Aorta (tissue), 5 donors: ENCODE data around the gene PHF10. TPM values are rescaled to one million over a fixed set of nuclear protein-coding genes. Genes with fewer than 3 reads are reported as not detected.
A peak's percentile ranks its signal among the peaks of the same experiment; 100 is the strongest.

Experiments
- ATAC-seq: fragments of 200-7000 bp; cut with Tn5 transposase; one replicate; pipeline ENCODE4 v1.9.1; 2022; ENCODE audit warnings: moderate library complexity; ENCODE audit not compliant: low FRiP score
- DNase-seq, 2 donors: peaks; one replicate each; pipeline ENCODE4 v3.0.0-alpha.2; 2020
- H3K27ac ChIP-seq, 2 donors: one replicate each; pipeline ENCODE4 v1.5.1; 2013; ENCODE audit warnings: low read length in 2 of 2, mild to moderate bottlenecking in 2 of 2, moderate library complexity in 2 of 2, control low read depth in 1 of 2, inconsistent platforms in 1 of 2, low read depth in 1 of 2
- H3K27me3 ChIP-seq, 2 donors: one replicate each; pipeline ENCODE4 v1.6.1; 2013; ENCODE audit warnings: control low read depth in 1 of 2, low read length in 1 of 2, mild to moderate bottlenecking in 1 of 2, moderate library complexity in 1 of 2; ENCODE audit not compliant: insufficient read depth in 2 of 2, control insufficient read depth in 1 of 2
- H3K36me3 ChIP-seq, 2 donors: one replicate each; pipeline ENCODE4 v1.6.1; 2013; ENCODE audit warnings: control low read depth in 1 of 2, low read length in 1 of 2, mild to moderate bottlenecking in 1 of 2; ENCODE audit not compliant: insufficient read depth in 2 of 2, control insufficient read depth in 1 of 2
- H3K4me1 ChIP-seq, 2 donors: one replicate each; pipeline ENCODE4 v1.6.1; 2013; ENCODE audit warnings: low read length in 2 of 2, control low read depth in 1 of 2, mild to moderate bottlenecking in 1 of 2, moderate library complexity in 1 of 2; ENCODE audit not compliant: insufficient read depth in 2 of 2, control insufficient read depth in 1 of 2
- H3K4me3 ChIP-seq, 2 donors: one replicate each; pipeline ENCODE4 v1.5.1; 2013; ENCODE audit warnings: low read length in 2 of 2, control low read depth in 1 of 2, mild to moderate bottlenecking in 1 of 2
- H3K9me3 ChIP-seq: one replicate; pipeline ENCODE4 v1.6.1; 2013; ENCODE audit warnings: mild to moderate bottlenecking, low read length; ENCODE audit not compliant: control insufficient read depth
- WGBS, 2 donors: extraction: QIAGEN DNeasy Blood & Tissue Kit; methylation state at CpG; one replicate each; pipeline ENCODE4 v1.1.7; 2013; 5-methylcytosine and 5-hydroxymethylcytosine counted together
- intact Hi-C, 2 donors: fragments of 100-400 bp; cut with DNase I; formaldehyde crosslinking; loops; one replicate each; pipeline versions ENCODE4 v1.14.2 to v1.15.0; 2022
- polyA plus RNA-seq, 2 donors: library from polyadenylated mRNA; stranded (reverse); fragments of 200-250 nt; gene quantifications; one replicate each; pipeline ENCODE4 v1.2.3, GENCODE V29; 2013
- total RNA-seq, 2 donors: library from RNA; stranded (reverse); fragmentation: NEBNext Ultra II Directional; extraction: Animal tissue kit (Norgen Biotek cat#: 25700); gene quantifications; one replicate each; pipeline ENCODE4 v1.2.1, GENCODE V29; 2021
- donor health status: healthy with polysubstance abuse.
- donor health status: Bipolar disorder and iron deficiency.
- donor health status: DM: no; HTN: no; CAD: no.
- donor health status: DM: no; HTN: no; CAD: no.
- donor health status: DM: yes; HTN: yes; CAD: no.

The PHF10 gene
- total and polyA plus RNA-seq, 4 donors, result 49.9 to 59.8 (median 56.9) TPM

- Histone ChIP-seq H3K9me3 (no peaks in the 10 kb centered on the region), H3K27ac (no peak overlapping the region), H3K4me3 (no peak overlapping the region), H3K36me3 (peaks cover 0 to 7% of the 10 kb centered on the region in 2 donors), H3K4me1 (no peaks in the 10 kb centered on the region), H3K27me3 (no peaks in the 10 kb centered on the region)
- WGBS, 2 donors, result 96 to 97% methylated on average over 8 of the region's 8 CpGs
- DNase-seq (no peak), ATAC-seq (no peak)
- intact Hi-C loops, result no loop called here
Measured at GRCh38 chr6:169663468-169663867, 60.8 kb downstream of the PHF10 start.

DNA sequence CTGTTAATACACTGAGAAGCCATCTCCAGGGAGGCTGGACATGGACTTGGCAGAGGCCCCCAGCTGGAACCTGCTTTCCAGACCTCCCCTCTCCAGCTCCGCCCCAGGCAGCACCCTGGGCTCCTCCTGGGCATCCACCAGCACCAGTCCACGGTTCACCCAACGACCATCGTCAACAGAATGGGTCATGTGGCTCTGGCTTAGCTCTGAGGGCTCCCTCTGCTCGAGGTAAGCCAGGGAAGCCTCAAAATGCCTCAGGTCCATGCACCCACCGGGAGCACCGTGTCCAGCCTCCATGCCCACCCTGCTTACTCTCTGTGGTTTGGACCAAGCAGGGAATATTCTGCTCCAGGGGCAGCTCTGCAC is 62.9 kb downstream of the PHF10 start:
- no peak for ATAC-seq
- H3K4me1 ChIP-seq, result no peaks in the 10 kb centered on the region
- no peaks in the 10 kb centered on the region for H3K27me3 ChIP-seq
- 94 to 96% methylated on average over 7 of the region's 7 CpGs for WGBS, 2 donors
- H3K4me3 ChIP-seq, result no peak overlapping the region
- peaks cover 0 to 4% of the 10 kb centered on the region in 2 donors for H3K36me3 ChIP-seq
- H3K27ac ChIP-seq, result no peak overlapping the region
- no peaks in the 10 kb centered on the region for H3K9me3 ChIP-seq
- DNase-seq, result no peak
- intact Hi-C loops, result no loop called here

- Histone ChIP-seq H3K9me3 (no peaks in the 10 kb centered on the region), H3K36me3 (peaks cover 0 to 4% of the 10 kb centered on the region in 2 donors)
- ATAC-seq, result no peak
Measured at GRCh38 chr6:169660751-169661390, 63.4 kb downstream of the PHF10 start.

DNA sequence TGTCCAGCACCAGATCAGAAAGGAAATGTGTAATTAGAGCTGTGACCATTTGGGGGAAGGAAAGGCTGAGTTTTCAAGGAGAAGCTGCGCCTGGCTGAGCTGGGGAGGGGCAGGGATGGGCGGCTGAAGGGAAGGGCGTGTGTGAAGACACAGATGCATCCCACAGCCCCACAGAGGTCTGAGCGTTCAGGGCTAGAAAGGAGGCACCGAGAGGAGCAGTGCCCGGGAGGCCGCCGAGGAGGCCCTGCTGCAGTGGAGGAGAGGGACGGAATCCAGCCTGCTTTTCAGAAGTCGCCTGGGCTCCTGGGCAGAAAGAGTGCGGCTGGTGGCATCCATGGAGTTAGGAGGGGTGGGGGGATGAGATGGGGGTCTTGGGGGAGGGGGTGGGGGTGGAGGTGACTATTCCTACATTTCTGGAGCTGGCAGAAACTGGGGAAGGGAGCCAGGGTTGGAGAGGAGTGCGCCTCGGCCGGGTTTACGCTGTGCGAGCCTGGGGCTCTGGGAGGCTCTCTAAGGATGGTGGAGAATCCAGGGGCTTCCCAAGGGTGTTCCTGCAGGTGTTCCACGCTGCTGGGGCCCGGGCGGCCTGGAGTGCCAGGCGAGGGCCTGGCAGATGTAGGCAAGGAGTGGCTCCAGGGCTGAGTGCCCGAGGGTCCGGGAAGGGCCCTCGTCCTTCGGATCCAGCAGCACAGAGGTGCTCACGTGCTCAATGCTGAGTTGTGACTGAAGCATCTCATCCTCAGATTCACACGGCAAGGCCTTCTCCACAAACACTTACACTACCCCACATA is 64.3 kb downstream of the PHF10 start:
- no peak for ATAC-seq
- DNase-seq, result peak in 1 of 2 donors; percentile 55
- Histone ChIP-seq H3K4me3 (no peak overlapping the region), H3K27me3 (no peaks in the 10 kb centered on the region), H3K9me3 (no peaks in the 10 kb centered on the region), H3K27ac (no peak overlapping the region), H3K36me3 (peaks cover 0 to 4% of the 10 kb centered on the region in 2 donors), H3K4me1 (no peaks in the 10 kb centered on the region)
- intact Hi-C loops, result no loop called here
- WGBS, 2 donors, result 95% methylated on average over 25 to 26 of the region's 26 CpGs

More at GRCh38 chr6:169660751-169661390, 63.4 kb downstream of the PHF10 start:
- no peaks in the 10 kb centered on the region for H3K27me3 ChIP-seq
- no peaks in the 10 kb centered on the region for H3K4me1 ChIP-seq
- 91 to 94% methylated on average over 25 to 26 of the region's 26 CpGs for WGBS, 2 donors
- no peak overlapping the region for H3K4me3 ChIP-seq
- DNase-seq, result no peak
- intact Hi-C loops, result no loop called here
- H3K27ac ChIP-seq, result no peak overlapping the region

- H3K27me3 ChIP-seq, result no peaks in the 10 kb centered on the region
- no peak for ATAC-seq
- no peak overlapping the region for H3K4me3 ChIP-seq
- intact Hi-C loops, result no loop called here
- no peaks in the 10 kb centered on the region for H3K9me3 ChIP-seq
- H3K4me1 ChIP-seq, result no peaks in the 10 kb centered on the region
- peaks cover 0 to 2% of the 10 kb centered on the region in 2 donors for H3K36me3 ChIP-seq
- 86 to 91% methylated on average over 13 of the region's 13 CpGs for WGBS, 2 donors
- DNase-seq, result peak in 1 of 2 donors; percentile 65
- H3K27ac ChIP-seq, result no peak overlapping the region
Measured at GRCh38 chr6:169657284-169657610, 67.1 kb downstream of the PHF10 start.

DNA sequence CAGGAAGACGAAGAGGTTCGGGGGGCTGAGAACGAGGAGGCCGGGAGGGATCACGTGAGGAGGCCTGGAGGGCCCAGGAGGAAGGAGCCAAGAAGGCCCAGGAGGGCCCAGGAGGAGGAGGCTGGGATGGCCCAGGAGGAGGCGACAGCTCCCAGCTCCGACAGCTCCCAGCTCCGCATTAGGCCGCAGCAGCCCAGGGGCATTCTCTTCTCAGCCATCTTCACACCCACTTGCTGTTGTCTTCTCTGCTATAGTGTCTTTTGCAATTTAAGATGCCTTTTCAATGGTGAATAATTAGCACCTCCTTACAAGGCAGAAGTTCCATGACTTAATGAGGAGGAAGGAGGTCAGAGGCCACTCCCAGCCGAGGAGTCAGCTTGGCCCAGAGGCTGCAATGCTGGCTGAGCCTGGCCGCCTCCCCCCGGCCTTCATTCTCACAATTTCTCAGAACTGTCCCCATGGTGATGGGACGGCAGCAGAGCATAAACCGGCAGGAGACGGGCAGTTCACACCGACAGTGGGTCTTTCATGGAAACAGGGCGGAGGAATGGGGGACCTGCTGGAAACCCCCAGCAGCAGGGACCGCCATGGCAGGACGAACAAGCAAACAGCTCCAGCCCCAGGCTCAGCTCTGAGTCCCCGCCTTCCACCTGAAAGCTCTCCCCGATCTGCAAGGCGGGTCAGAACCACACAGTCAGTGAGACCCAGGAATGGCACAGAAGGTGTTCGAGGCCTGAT is 67.6 kb downstream of the PHF10 start:
- H3K36me3 ChIP-seq, result peaks cover 0 to 2% of the 10 kb centered on the region in 2 donors

GRCh38 chr6:169654598-169655391 is 69.5 kb downstream of the PHF10 start:
- Histone ChIP-seq H3K27ac (peak overlapping the region in 1 of 2 donors; percentile 4), H3K4me3 (peak overlapping the region in 1 of 2 donors; percentile 28), H3K36me3 (peaks cover 0 to 3% of the 10 kb centered on the region in 2 donors), H3K4me1 (no peaks in the 10 kb centered on the region), H3K9me3 (no peaks in the 10 kb centered on the region), H3K27me3 (no peaks in the 10 kb centered on the region)
- peak; percentile 93 for ATAC-seq
- peak; percentile 87 to 91 for DNase-seq
- 47 to 48% methylated on average over 46 of the region's 46 CpGs for WGBS, 2 donors
- intact Hi-C loops, result no loop called here

More for the DNA sequence above, 67.6 kb downstream of the PHF10 start:
- Histone ChIP-seq H3K27ac (no peak overlapping the region), H3K27me3 (no peaks in the 10 kb centered on the region), H3K9me3 (no peaks in the 10 kb centered on the region), H3K4me3 (no peak overlapping the region), H3K4me1 (no peaks in the 10 kb centered on the region)
- 95% methylated on average over 23 of the region's 23 CpGs for WGBS, 2 donors
- ATAC-seq (no peak), DNase-seq (no peak)
- intact Hi-C loops, result no loop called here
